Esophagus muscularis mucosa (tissue), 2 donors: Measurements from ENCODE around the gene IFIH1.

Source experiments
- EP300 ChIP-seq: sonication (generic); formaldehyde crosslinking; IDR thresholded peaks from one replicate; pipeline ENCODE4 v1.6.1; 2017; ENCODE audit warnings: antibody characterized with exemption
- POLR2A ChIP-seq: fragments of 450-650 bp; IDR thresholded peaks from one replicate; pipeline ENCODE4 v1.6.1; 2017; ENCODE audit warnings: antibody characterized with exemption, moderate library complexity, mild to moderate bottlenecking, low read depth

- TF ChIP-seq EP300 (no peak), POLR2A (no peak)
These were observed 91.6 kb downstream of the IFIH1 start for GRCh38 chr2:162226836-162227235.
